DMS 273 (cell line): ENCODE results near the gene STAB1.

Experiments
- DNase-seq: peaks from one replicate; lab custom pipeline; 2025; ENCODE audit not compliant: unreplicated experiment; lab: John Stamatoyannopoulos, UW

Gene STAB1

GRCh38 chr3:52561028-52561747 is 66.0 kb downstream of the STAB1 start:
- no peak for DNase-seq

DNA sequence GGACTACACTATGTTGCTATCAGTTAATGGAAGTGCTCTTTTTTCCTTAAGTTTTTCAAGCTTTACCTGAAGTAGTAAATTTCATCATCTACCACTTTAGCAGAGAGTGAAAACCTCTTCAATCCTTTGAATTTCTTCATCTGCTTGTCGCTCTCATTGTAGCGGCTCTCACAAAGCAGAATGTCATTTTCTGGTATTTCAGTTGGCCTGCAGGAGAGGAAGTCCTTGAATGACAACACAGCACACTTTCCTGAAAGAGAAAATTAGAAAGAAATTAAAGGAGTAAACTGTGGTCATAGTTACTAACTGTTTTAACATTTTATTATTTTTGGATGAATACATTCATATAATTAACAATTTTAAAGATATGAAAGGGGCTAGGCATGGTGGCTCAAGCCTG is 68.8 kb downstream of the STAB1 start:
- DNase-seq = no peak

- no peak for DNase-seq
Measured at GRCh38 chr3:52568069-52568468, 72.9 kb downstream of the STAB1 start.

DNA sequence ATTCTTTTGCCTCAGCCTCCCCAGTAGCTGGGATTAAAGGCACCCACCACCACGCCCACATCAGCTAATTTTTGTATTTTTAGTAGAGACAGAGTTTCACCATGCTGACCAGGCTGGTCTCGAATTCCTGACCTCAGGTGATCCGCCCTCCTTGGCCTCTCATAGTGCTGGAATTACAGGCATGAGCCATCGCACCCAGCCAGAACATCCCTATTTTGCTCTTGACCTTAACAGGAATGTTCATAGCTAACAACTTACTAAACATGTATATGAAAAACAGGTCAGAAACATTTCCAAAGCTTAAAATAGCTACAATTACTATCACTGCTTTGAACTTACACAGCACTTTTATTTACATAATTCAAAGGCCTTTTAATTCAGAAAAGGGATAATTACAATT is 74.9 kb downstream of the STAB1 start:
- no peak for DNase-seq

DNA sequence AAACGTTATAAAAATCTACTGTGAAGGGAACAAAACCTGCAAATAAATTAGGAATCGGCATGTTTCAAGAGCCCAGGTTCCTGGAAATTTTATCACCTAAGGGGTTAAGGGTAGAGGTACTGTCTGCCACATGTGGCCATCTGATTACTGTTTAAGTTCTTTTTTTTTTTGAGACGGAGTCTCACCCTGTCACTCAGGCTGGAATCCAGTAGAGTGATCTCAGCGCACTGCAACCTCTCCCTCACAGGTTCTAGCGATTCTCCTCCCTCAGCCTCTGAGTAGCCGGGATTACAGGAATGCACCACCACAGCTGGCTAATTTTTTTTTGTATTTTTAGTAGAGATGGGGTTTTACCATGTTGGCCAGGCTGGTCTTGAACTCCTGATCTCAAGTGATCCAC is 77.1 kb downstream of the STAB1 start:
- DNase-seq = no peak
